Ectodermal cell (in vitro differentiated cells): ENCODE results near the gene MAGEE2. TPM values are rescaled to one million over a fixed set of nuclear protein-coding genes. Genes with fewer than 3 reads are reported as not detected.
"Not testable (repeated sequence)": the region's sequence is repeated elsewhere in the genome, so short reads cannot be mapped to it uniquely, and the experiment has no call there.

Experiments used
- H3K27ac ChIP-seq: 2 replicates; pipeline ENCODE4 v1.7.0; 2013; ENCODE audit warnings: mild to moderate bottlenecking, low read depth, low read length; ENCODE audit not compliant: insufficient read depth, poor library complexity, severe bottlenecking
- H3K27me3 ChIP-seq: 2 replicates; pipeline ENCODE4 v1.7.0; 2013; ENCODE audit warnings: mild to moderate bottlenecking, low read length; ENCODE audit not compliant: insufficient read depth, control insufficient read depth, poor library complexity, severe bottlenecking
- H3K36me3 ChIP-seq: one replicate; pipeline ENCODE4 v1.7.0; 2013; ENCODE audit warnings: low read length; ENCODE audit not compliant: control insufficient read depth, insufficient read depth
- H3K4me1 ChIP-seq: one replicate; pipeline ENCODE4 v1.7.0; 2013; ENCODE audit warnings: low read length; ENCODE audit not compliant: control insufficient read depth, insufficient read depth
- H3K4me3 ChIP-seq: 2 replicates; pipeline ENCODE4 v1.7.0; 2013; ENCODE audit warnings: low read depth, low read length, control low read depth; ENCODE audit not compliant: insufficient read depth
- H3K9me3 ChIP-seq: 2 replicates; pipeline ENCODE4 v1.7.0; 2013; ENCODE audit warnings: mild to moderate bottlenecking, low read length, moderate library complexity; ENCODE audit not compliant: control insufficient read depth
- WGBS, 2 experiments: methylation state at CpG; one replicate each; pipeline ENCODE4 v1.1.7; 2013; ENCODE audit warnings: missing lambda C conversion rate in 2 of 2; 5-methylcytosine and 5-hydroxymethylcytosine counted together
- polyA plus RNA-seq, 4 experiments: library from polyadenylated mRNA; stranded (reverse); fragments of 50-300 nt; gene quantifications; one replicate each; pipeline ENCODE4 v1.2.3, GENCODE V29; 2013

MAGEE2 gene, protein sequence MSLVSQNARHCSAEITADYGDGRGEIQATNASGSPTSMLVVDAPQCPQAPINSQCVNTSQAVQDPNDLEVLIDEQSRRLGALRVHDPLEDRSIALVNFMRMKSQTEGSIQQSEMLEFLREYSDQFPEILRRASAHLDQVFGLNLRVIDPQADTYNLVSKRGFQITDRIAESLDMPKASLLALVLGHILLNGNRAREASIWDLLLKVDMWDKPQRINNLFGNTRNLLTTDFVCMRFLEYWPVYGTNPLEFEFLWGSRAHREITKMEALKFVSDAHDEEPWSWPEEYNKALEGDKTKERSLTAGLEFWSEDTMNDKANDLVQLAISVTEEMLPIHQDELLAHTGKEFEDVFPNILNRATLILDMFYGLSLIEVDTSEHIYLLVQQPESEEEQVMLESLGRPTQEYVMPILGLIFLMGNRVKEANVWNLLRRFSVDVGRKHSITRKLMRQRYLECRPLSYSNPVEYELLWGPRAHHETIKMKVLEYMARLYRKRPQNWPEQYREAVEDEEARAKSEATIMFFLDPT
- polyA plus RNA-seq (2013, experiment 1 of 4): not detected
- polyA plus RNA-seq (2013, experiment 2 of 4): not detected
- polyA plus RNA-seq (2013, experiment 3 of 4): not detected
- not detected for polyA plus RNA-seq (2013, experiment 4 of 4)

- no peaks in the 10 kb centered on the region for H3K9me3 ChIP-seq
- H3K36me3 ChIP-seq: no peaks in the 10 kb centered on the region
- WGBS, 2 experiments: 93% methylated on average over 36 of the region's 36 CpGs
- H3K4me3 ChIP-seq: no peak within 1 kb of the TSS
- no peaks in the 10 kb centered on the region for H3K27me3 ChIP-seq
- no peak within 1 kb of the TSS for H3K27ac ChIP-seq
- no peaks in the 10 kb centered on the region for H3K4me1 ChIP-seq
Observed at GRCh38 chrX:75784680-75785491, at the start of gene MAGEE2. Gene MAGEE2 (minus strand): TSS chrX:75785254. CDS start chrX:75785051, 203 bp downstream.

GRCh38 chrX:75786290-75786689 lies 1.2 kb upstream of the MAGEE2 start:
- no peaks in the 10 kb centered on the region for H3K27me3 ChIP-seq
- H3K4me1 ChIP-seq: no peaks in the 10 kb centered on the region
- H3K36me3 ChIP-seq: no peaks in the 10 kb centered on the region
- no peak overlapping the region for H3K4me3 ChIP-seq
- H3K9me3 ChIP-seq: no peaks in the 10 kb centered on the region
- H3K27ac ChIP-seq: no peak overlapping the region
- WGBS, 2 experiments: 90 to 93% methylated on average over 4 to 5 of the region's 5 CpGs

- Histone ChIP-seq H3K27me3 (no peaks in the 10 kb centered on the region), H3K4me3 (no peak overlapping the region), H3K9me3 (no peaks in the 10 kb centered on the region), H3K36me3 (no peaks in the 10 kb centered on the region), H3K4me1 (no peaks in the 10 kb centered on the region), H3K27ac (no peak overlapping the region)
- WGBS, 2 experiments: 89 to 92% methylated on average over 11 to 15 of the region's 15 CpGs
Observed at GRCh38 chrX:75781611-75782010, 3.4 kb downstream of the MAGEE2 start.

- H3K36me3 ChIP-seq, H3K4me1 ChIP-seq, H3K27me3 ChIP-seq, H3K4me3 ChIP-seq, H3K9me3 ChIP-seq, H3K27ac ChIP-seq: not testable (repeated sequence)
- WGBS, 2 experiments: 73 to 80% methylated on average over 1 to 3 of the region's 5 CpGs
Observed at GRCh38 chrX:75768063-75768462, 17.0 kb downstream of the MAGEE2 start.

GRCh38 chrX:75748431-75748830 lies 36.6 kb downstream of the MAGEE2 start:
- H3K9me3 ChIP-seq: no peaks in the 10 kb centered on the region
- no peaks in the 10 kb centered on the region for H3K27me3 ChIP-seq
- no peaks in the 10 kb centered on the region for H3K4me1 ChIP-seq
- WGBS, 2 experiments: 94 to 100% methylated on average over 2 of the region's 2 CpGs
- no peak overlapping the region for H3K4me3 ChIP-seq
- H3K36me3 ChIP-seq: no peaks in the 10 kb centered on the region
- H3K27ac ChIP-seq: no peak overlapping the region

DNA sequence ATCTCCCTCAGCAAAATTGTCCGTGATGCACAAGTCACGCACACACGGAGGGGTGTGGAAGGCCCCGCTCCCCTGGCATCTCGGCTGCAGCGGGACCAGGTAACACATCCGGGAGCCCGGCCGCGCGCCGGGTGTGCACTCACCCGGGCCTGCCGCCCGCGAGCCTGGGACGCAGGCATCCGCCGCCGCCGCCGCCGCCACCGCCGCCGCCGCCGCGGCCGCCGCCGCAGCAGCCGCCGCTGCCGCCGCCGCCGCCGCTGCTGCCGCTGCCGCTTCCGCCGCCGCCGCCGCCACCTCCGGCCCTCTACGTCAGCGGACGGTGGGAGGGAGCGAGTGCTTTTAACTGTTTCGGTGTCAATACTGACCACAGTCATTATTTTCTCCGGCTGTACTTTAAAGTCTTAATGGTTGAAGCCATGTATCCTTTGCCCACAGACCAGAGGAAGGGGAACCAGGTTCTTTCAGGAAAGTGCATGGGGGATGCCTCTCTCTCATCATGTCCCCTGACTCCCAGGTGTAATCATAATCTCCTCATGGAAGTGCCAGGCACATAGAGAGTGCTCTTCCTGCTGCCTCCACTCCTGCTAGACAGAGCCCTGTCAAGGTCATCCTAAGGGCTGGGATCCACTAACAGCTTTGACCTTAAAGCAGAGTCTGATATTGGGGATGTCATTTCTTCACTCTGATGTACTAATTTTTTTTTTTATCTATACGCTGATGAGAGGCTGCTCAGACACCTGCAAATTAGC lies 38.0 kb downstream of the MAGEE2 start:
- Histone ChIP-seq H3K4me1 (no peaks in the 10 kb centered on the region), H3K27me3 (no peaks in the 10 kb centered on the region), H3K9me3 (no peaks in the 10 kb centered on the region), H3K36me3 (no peaks in the 10 kb centered on the region), H3K27ac (no peak overlapping the region), H3K4me3 (peak overlapping the region; percentile 41)
- WGBS, 2 experiments: 1 to 2% methylated on average over 51 to 54 of the region's 54 CpGs
